Bronchus fibroblast of lung (primary cell): Measurements from ENCODE around the gene ISLR2. TPM values are rescaled to one million over a fixed set of nuclear protein-coding genes. Genes with fewer than 3 reads are reported as not detected.

Experiments
- total RNA-seq: library from RNA; depleted of rRNA; stranded (reverse); fragments of >200 nt; gene quantifications from 2 replicates; pipeline ENCODE4 v1.2.3, GENCODE V29; 2015

Gene ISLR2, protein sequence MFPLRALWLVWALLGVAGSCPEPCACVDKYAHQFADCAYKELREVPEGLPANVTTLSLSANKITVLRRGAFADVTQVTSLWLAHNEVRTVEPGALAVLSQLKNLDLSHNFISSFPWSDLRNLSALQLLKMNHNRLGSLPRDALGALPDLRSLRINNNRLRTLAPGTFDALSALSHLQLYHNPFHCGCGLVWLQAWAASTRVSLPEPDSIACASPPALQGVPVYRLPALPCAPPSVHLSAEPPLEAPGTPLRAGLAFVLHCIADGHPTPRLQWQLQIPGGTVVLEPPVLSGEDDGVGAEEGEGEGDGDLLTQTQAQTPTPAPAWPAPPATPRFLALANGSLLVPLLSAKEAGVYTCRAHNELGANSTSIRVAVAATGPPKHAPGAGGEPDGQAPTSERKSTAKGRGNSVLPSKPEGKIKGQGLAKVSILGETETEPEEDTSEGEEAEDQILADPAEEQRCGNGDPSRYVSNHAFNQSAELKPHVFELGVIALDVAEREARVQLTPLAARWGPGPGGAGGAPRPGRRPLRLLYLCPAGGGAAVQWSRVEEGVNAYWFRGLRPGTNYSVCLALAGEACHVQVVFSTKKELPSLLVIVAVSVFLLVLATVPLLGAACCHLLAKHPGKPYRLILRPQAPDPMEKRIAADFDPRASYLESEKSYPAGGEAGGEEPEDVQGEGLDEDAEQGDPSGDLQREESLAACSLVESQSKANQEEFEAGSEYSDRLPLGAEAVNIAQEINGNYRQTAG
- not detected in 2 replicates for total RNA-seq

DNA sequence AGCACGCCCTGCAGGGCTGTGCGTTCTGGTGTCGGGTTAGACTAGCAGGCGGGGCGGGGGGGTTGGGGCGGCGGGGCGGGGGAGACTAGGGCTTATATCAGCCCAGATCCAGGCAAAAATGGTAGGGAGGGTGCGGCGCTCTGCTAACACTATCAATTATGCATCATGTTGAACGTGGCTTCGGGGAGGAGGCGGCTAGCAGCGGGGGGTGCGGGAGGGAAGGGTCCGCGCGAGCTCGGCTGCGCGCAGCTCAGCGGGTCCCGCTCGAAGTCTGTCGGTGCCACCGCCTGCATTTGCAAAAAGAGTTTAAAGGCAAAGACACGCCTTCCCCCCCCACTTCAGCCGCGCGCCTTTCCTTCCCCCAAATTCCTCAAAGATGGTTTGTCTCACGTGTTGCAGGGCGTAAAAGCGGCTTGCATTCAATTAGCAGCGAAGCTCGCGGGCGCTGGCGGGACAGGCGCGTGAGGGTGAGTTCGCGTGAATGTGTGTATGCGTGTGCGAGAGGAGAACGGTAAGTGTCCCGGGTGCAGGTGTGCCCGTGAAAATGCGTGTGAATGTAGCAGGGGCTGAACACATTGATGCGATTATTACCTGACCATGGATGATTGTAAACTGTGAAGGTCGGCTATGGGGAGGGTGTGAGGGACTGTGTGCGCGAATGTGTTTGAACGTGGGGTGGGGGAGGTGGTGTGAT, at the start of gene ISLR2:
ISLR2 (plus strand) TSS at position 432 of the 694 bp plus-strand sequence. CDS start 2,169 bp downstream, outside the sequence.

DNA sequence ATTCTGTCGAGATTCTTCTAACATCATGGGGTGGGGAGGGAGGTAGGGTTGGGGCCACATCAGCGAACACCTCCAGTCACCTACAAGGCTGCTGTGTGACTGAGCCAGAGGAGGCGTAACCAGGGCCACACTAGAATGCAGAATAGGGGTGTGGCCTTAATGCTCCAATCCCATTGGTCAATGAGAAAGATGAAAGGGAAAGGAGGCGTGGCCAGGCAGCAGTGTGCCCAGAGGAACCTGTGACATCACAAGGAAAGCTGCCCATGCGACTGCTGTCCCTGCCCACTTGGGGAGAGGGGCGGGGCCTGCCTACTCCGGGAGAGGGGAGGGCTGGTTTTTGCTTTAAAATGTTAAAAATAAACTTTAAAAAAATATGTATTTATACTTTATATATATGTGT, 47.9 kb upstream of the ISLR2 start, which contains the start of gene GOLGA6A:
GOLGA6A (minus strand) TSS at position 101 of the 400 bp plus-strand sequence; CDS start at position 60, 41 bp downstream.

DNA sequence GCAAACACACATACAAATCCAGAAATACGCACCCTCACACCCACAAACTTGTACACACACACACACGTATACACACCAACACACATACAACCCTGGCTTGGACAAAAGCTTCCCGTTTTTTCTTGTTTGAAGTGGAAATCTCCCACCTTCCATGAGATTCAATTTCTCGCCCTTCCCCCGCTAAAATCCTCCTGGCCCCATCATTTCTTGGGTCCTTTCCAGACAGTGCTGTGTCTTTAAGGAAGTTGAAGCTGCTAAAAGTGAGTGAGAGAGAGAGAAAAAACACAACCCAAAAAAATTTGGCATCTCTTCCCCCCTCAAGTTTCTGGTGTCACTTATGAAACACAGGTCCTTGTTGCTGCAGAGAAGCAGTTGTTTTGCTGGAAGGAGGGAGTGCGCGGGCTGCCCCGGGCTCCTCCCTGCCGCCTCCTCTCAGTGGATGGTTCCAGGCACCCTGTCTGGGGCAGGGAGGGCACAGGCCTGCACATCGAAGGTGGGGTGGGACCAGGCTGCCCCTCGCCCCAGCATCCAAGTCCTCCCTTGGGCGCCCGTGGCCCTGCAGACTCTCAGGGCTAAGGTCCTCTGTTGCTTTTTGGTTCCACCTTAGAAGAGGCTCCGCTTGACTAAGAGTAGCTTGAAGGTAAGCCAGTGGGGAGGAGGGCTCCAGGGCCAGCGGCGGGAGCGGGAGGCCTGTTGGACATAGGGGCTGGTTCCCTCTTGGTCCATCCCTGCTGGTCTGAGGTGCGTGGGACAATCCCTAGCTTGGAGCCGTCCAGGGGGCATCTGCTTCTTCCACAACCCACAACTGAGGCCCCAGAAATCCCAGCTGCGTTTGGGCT, 43.2 kb downstream of the ISLR2 start, which contains the start of gene ISLR:
ISLR (plus strand) TSS at position 331 of the 839 bp plus-strand sequence. CDS start 1,149 bp downstream, outside the sequence.

Other genes with a start within 250 kb of the ISLR2 start
- gene LOXL1, start 204.1 kb upstream of the ISLR2 start, total RNA-seq, result 112 and 113 TPM in 2 replicates
- gene STOML1, start 138.3 kb upstream of the ISLR2 start, total RNA-seq, result 20.4 and 22.9 TPM in 2 replicates
- 25.1 and 39.2 TPM in 2 replicates for gene PML, start 135.9 kb upstream of the ISLR2 start, total RNA-seq
- not detected in 2 replicates for gene GOLGA6A, start 48.0 kb upstream of the ISLR2 start, total RNA-seq
- gene ISLR, start 43.1 kb downstream of the ISLR2 start, total RNA-seq, result 10.1 and 16.1 TPM in 2 replicates
- 0.17 and 0.30 TPM in 2 replicates for gene STRA6, start 72.2 kb downstream of the ISLR2 start, total RNA-seq
- gene CCDC33, start 105.7 kb downstream of the ISLR2 start, total RNA-seq, result under 0.01 TPM in 1 of 2 replicates, not detected in the other
- gene CYP11A1, start 237.1 kb downstream of the ISLR2 start, total RNA-seq, result 0.30 and 0.84 TPM in 2 replicates